A549 treated with GW870086 at 1 μM for 4 hours (cell line): ENCODE measurements around the gene LCE1E. TPM values are rescaled to one million over a fixed set of nuclear protein-coding genes. Genes with fewer than 3 reads are reported as not detected.

ENCODE experiments used
- total RNA-seq: library from RNA; stranded (reverse); fragments of 200-300 nt; extraction: Qiagen RNA extraction; gene quantifications from 5 replicates; pipeline ENCODE4 v1.2.3, GENCODE V29; 2022; ENCODE audit warnings: low read depth

Gene LCE1E
- total RNA-seq: 0.10 to 0.21 TPM in 2 of 5 replicates, not detected in the others

DNA sequence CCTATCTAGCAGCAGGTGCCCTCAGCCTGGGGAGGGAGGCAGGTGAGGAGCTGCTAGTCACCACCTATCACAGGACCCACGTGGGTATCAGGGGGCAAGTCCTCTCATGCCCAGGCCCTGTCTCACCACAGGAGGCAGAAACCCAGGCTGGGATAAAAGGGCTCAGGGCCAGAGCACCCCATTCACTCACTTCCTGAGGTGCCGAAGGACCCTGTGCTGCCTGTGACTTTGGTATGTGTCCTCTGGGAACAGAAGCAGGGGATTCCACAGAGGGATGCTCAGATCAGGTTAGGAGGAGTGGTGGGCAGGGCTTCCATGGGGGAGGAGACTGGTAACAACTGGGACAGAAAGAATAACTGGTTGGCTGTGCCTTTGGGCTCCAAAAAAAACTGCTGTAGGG lies at the start of gene LCE1E:
Gene LCE1E (plus strand): TSS at position 181 of the 400 bp plus-strand sequence. CDS start 1,043 bp downstream, outside the sequence.

DNA sequence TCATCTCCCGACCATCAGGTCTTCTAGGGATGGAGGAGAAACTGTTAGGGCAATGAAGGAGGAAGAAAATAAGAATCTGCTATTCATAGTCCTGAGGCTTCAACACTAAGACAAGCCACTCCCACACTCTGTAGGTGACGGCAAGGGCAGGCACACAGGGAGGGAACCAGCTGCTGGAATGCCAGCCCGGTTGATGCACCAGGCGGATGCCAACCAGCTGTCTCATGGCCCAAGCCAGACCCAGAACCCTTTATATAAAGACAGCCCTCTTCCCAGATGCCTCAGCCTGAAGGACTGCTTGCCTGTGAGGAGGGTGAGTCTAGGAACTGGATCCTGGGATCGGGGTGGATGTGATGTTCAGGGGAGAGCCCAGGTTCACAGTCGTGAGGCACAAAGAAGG lies 28.3 kb upstream of the LCE1E start, which contains the start of gene KPRP:
Gene KPRP (plus strand): TSS at position 279 of the 400 bp plus-strand sequence. CDS start 1,564 bp downstream, outside the sequence.

GRCh38 chr1:152774875-152775274 lies 11.2 kb upstream of the LCE1E start, which contains the start of gene LCE1F:
LCE1F (plus strand) TSS chr1:152775140; CDS start chr1:152776372, 1,232 bp downstream.

GRCh38 chr1:152796421-152796820 lies 10.4 kb downstream of the LCE1E start, which contains the start of gene LCE1D:
LCE1D (plus strand) TSS chr1:152796721; CDS start chr1:152797795, 1,074 bp downstream.

DNA sequence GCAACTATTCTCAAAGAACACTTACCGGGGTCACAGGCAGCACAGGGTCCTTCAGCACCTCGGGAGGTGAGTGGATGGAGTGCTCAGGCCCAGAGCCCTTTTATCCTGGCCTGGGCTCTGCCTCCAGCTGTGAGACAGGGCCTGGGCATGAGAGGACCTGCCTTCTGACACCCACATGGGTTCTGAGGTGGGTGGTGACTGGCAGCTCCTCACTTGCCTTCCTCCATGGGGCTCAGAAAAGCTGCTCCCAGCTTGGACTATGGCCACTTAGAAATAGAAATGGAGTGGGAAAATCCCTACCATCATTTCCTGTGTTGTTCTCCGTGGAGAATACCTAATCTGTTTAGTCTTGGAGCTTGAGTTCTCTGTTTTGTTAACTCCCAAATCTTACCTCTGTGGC lies 20.5 kb downstream of the LCE1E start, which contains the start of gene LCE1C:
Gene LCE1C (minus strand): TSS at position 76 of the 400 bp plus-strand sequence. CDS start 1,173 bp downstream, outside the sequence.

GRCh38 chr1:152811671-152812070 lies 25.6 kb downstream of the LCE1E start, which contains the start of gene LCE1B:
LCE1B (plus strand) TSS chr1:152811971; CDS start chr1:152812447, 476 bp downstream.

DNA sequence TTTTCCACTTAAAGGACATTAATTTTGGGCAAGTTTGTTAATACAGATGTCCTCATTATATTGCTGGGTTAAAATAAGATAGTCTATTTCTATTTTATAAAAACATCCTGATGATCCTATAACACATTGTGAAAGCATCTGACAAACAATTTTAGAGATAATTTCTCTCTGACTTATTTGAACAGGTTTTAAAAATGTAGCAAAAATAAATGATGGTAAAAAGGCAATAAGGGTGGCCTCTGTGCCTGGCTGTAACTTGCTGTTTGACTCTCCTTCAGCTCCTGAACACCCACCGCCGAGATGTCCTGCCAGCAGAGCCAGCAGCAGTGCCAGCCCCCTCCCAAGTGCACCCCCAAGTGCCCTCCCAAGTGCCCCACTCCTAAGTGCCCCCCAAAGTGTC lies 41.1 kb downstream of the LCE1E start, which contains the start of gene LCE1A:
Gene LCE1A (plus strand): TSS at position 301 of the 400 bp plus-strand sequence. CDS start 0 bp downstream, at position 301.

Other genes with a start within 250 kb of the LCE1E start
- 0.51 TPM in 1 of 5 replicates, not detected in the others for gene LCE3E, start 219.5 kb upstream of the LCE1E start, total RNA-seq
- 1.6 to 2.7 TPM (median 2.4 TPM) in 5 replicates for gene LCE3D, start 205.7 kb upstream of the LCE1E start, total RNA-seq
- gene LCE3C, start 186.0 kb upstream of the LCE1E start, total RNA-seq: not detected in 5 replicates
- not detected in 5 replicates for gene LCE3B, start 172.4 kb upstream of the LCE1E start, total RNA-seq
- not detected in 5 replicates for gene LCE3A, start 163.2 kb upstream of the LCE1E start, total RNA-seq
- not detected in 5 replicates for gene LCE2D, start 122.9 kb upstream of the LCE1E start, total RNA-seq
- gene LCE2C, start 111.0 kb upstream of the LCE1E start, total RNA-seq: not detected in 5 replicates
- not detected in 5 replicates for gene LCE2B, start 100.1 kb upstream of the LCE1E start, total RNA-seq
- gene LCE2A, start 87.9 kb upstream of the LCE1E start, total RNA-seq: not detected in 5 replicates
- gene LCE4A, start 78.1 kb upstream of the LCE1E start, total RNA-seq: not detected in 5 replicates
- 0.07 TPM in 1 of 5 replicates, not detected in the others for gene KPRP, start 28.2 kb upstream of the LCE1E start, total RNA-seq
- gene LCE1F, start 11.1 kb upstream of the LCE1E start, total RNA-seq: not detected in 5 replicates
- gene LCE1D, start 10.5 kb downstream of the LCE1E start, total RNA-seq: not detected in 5 replicates
- not detected in 5 replicates for gene LCE1C, start 20.4 kb downstream of the LCE1E start, total RNA-seq
- gene LCE1B, start 25.7 kb downstream of the LCE1E start, total RNA-seq: not detected in 5 replicates
- gene LCE1A, start 41.2 kb downstream of the LCE1E start, total RNA-seq: not detected in 5 replicates
- gene LCE6A, start 56.6 kb downstream of the LCE1E start, total RNA-seq: not detected in 5 replicates
- gene LCE7A, start 73.7 kb downstream of the LCE1E start, total RNA-seq: not detected in 5 replicates
- gene SMCP, start 92.1 kb downstream of the LCE1E start, total RNA-seq: not detected in 5 replicates
- gene IVL, start 122.3 kb downstream of the LCE1E start, total RNA-seq: 0.10 to 0.15 TPM (median 0.10 TPM) in 3 of 5 replicates, not detected in the others
- gene SPRR5, start 160.9 kb downstream of the LCE1E start, total RNA-seq: not detected in 5 replicates
- not detected in 5 replicates for gene SPRR4, start 184.4 kb downstream of the LCE1E start, total RNA-seq
- not detected in 5 replicates for gene SPRR1A, start 197.8 kb downstream of the LCE1E start, total RNA-seq
- not detected in 5 replicates for gene SPRR3, start 215.5 kb downstream of the LCE1E start, total RNA-seq
- not detected in 5 replicates for gene SPRR1B, start 244.9 kb downstream of the LCE1E start, total RNA-seq